H1 (cell line): ENCODE data around the gene PBX3. TPM values are rescaled to one million over a fixed set of nuclear protein-coding genes. Genes with fewer than 3 reads are reported as not detected.

Experiments used
- CREB1 ChIP-seq: IDR thresholded peaks from 2 replicates; pipeline ENCODE4 v1.6.1; 2012; ENCODE audit warnings: inconsistent platforms
- EP300 ChIP-seq, 2 experiments: IDR thresholded peaks; 1 replicate in 1 of 2; 2 replicates in 1 of 2; pipeline ENCODE4 v1.6.1; 2011 to 2012; ENCODE audit warnings: low read depth in 2 of 2, low read length in 2 of 2, mild to moderate bottlenecking in 2 of 2, borderline replicate concordance in 1 of 2, inconsistent platforms in 1 of 2, moderate library complexity in 1 of 2
- MAX ChIP-seq: IDR thresholded peaks from 2 replicates; pipeline ENCODE4 v1.6.1; 2012; ENCODE audit warnings: inconsistent platforms
- polyA plus RNA-seq, 7 experiments: library from polyadenylated mRNA; depleted of rRNA in 3 of 7; stranded (reverse) in 5 of 7; unstranded in 2 of 7; fragments of >200 nt in 5 of 7; fragments of 200-250 nt in 2 of 7; gene quantifications; 1 replicate in 5 of 7; 2 replicates in 1 of 7; 4 replicates in 1 of 7; pipeline versions ENCODE4 v1.2.1 to v1.2.3, GENCODE V29; 2011 to 2013; ENCODE audit warnings: missing spikeins in 2 of 7, mixed read lengths in 2 of 7
- total RNA-seq: library from RNA; stranded (reverse); fragmentation: NEBNext Ultra II Directional; extraction: Animal tissue kit (Norgen Biotek cat#: 25700); gene quantifications from 2 replicates; pipeline ENCODE4 v1.2.1, GENCODE V29; 2021

The PBX3 gene
- total and polyA plus RNA-seq, 2 of the 8 experiments (the other 6 are each of a cell fraction or from before 2014, with no cell fraction given): 22.7 to 44.3 TPM

- TF ChIP-seq MAX: no peak
- no peak for TF ChIP-seq CREB1
- no peak for TF ChIP-seq EP300 (IDR thresholded peaks at IDR 0.05; ENCODE audit: borderline replicate concordance in 1 of 2, low read depth in 2 of 2, low read length in 2 of 2)
These were observed 2.6 kb upstream of the PBX3 start (continued) for GRCh38 chr9:125744616-125745015.
